ENCODE measurements around the gene MRPL20.
"Not testable (repeated sequence)": the region's sequence is repeated elsewhere in the genome, so short reads cannot be mapped to it uniquely, and the experiment has no call there.

The MRPL20 gene

GRCh38 chr1:1403653-1404052, 3.4 kb downstream of the MRPL20 start:
- no peak for FAIRE-seq

- FAIRE-seq, result not testable (repeated sequence)
Observed at GRCh38 chr1:1402901-1403392, 4.1 kb downstream of the MRPL20 start.

GRCh38 chr1:1402072-1402900, 4.8 kb downstream of the MRPL20 start:
- FAIRE-seq, result no peak

- FAIRE-seq, result no peak
Observed at GRCh38 chr1:1401457-1402010, 5.6 kb downstream of the MRPL20 start.

GRCh38 chr1:1400576-1401456, 6.3 kb downstream of the MRPL20 start:
- FAIRE-seq, result no peak

- FAIRE-seq, result no peak
Observed at GRCh38 chr1:1399872-1400575, 7.1 kb downstream of the MRPL20 start.

GRCh38 chr1:1399187-1399871, 7.8 kb downstream of the MRPL20 start, which contains the start of gene CCNL2:
Gene CCNL2 (minus strand): TSS chr1:1399335. CDS start chr1:1399306, 29 bp downstream.
- no peak for FAIRE-seq

- no peak for FAIRE-seq
Observed at GRCh38 chr1:1398677-1399186, 8.4 kb downstream of the MRPL20 start.

GRCh38 chr1:1397839-1398523, 9.1 kb downstream of the MRPL20 start:
- no peak for FAIRE-seq

GRCh38 chr1:1395166-1395565, 11.9 kb downstream of the MRPL20 start:
- no peak for FAIRE-seq

- FAIRE-seq, result no peak
Observed at GRCh38 chr1:1394116-1394515, 13.0 kb downstream of the MRPL20 start.

- FAIRE-seq, result no peak
Observed at GRCh38 chr1:1393428-1393827, 13.7 kb downstream of the MRPL20 start.

GRCh38 chr1:1393014-1393413, 14.1 kb downstream of the MRPL20 start:
- no peak for FAIRE-seq

GRCh38 chr1:1391225-1391624, 15.9 kb downstream of the MRPL20 start:
- FAIRE-seq, result no peak

GRCh38 chr1:1390675-1391074, 16.4 kb downstream of the MRPL20 start:
- FAIRE-seq, result no peak

- no peak for FAIRE-seq
Observed at GRCh38 chr1:1388078-1388472, 19.0 kb downstream of the MRPL20 start.

GRCh38 chr1:1387098-1388077, 19.7 kb downstream of the MRPL20 start:
- FAIRE-seq, result no peak

GRCh38 chr1:1385931-1386330, 21.2 kb downstream of the MRPL20 start:
- no peak for FAIRE-seq

GRCh38 chr1:1385339-1385738, 21.8 kb downstream of the MRPL20 start:
- FAIRE-seq, result not testable (repeated sequence)

GRCh38 chr1:1381294-1381693, 25.8 kb downstream of the MRPL20 start:
- FAIRE-seq, result no peak
